Caco-2 (cell line): ENCODE data around the gene FAM186B. TPM values are rescaled to one million over a fixed set of nuclear protein-coding genes. Genes with fewer than 3 reads are reported as not detected.
A peak's percentile ranks its signal among the peaks of the same experiment; 100 is the strongest.
"Not testable (repeated sequence)": the region's sequence is repeated elsewhere in the genome, so short reads cannot be mapped to it uniquely, and the experiment has no call there.

Experiments
- Bru-seq: library from RNA; stranded (reverse); fragments of 400-500 nt; gene quantifications from one replicate; lab custom pipeline; 2021; lab: Mats Ljungman, UMichigan
- BruChase-seq, 2 experiments: library from RNA; stranded (reverse); fragments of 400-500 nt; gene quantifications; one replicate each; lab custom pipeline; 2021; lab: Mats Ljungman, UMichigan
- BruUV-seq: library from RNA; stranded (reverse); fragments of 400-500 nt; replicated peaks from 2 replicates; lab custom pipeline; 2021; lab: Mats Ljungman, UMichigan
- CTCF ChIA-PET: fragments of 300-600 bp; sonication (Branson Sonifier 250); formaldehyde crosslinking; loops from one replicate; lab custom pipeline; 2022; ENCODE audit warnings: antibody characterized with exemption; lab: Charles Lee
- POLR2A ChIA-PET: fragments of 300-600 bp; sonication (Branson Sonifier 250); formaldehyde crosslinking; loops from one replicate; lab custom pipeline; 2022; ENCODE audit warnings: antibody characterized with exemption; lab: Charles Lee
- DNase-seq, 2 experiments: peaks; one replicate each; pipeline versions ENCODE4 v3.0.0 to v3.0.0-alpha.2; 2020 to 2022
- H3K27me3 ChIP-seq: replicated peaks from 2 replicates; pipeline ENCODE4 v1.6.0; 2011; ENCODE audit warnings: low read length; ENCODE audit not compliant: control insufficient read depth, insufficient read depth
- H3K36me3 ChIP-seq: 2 replicates; pipeline ENCODE4 v1.5.1; 2011; ENCODE audit warnings: low read length; ENCODE audit not compliant: control insufficient read depth, insufficient read depth
- H3K4me1 ChIP-seq: fragments of 250-450 bp; sonication (Bioruptor Pico); 2 replicates; pipeline ENCODE4 v1.5.1; 2020; ENCODE audit warnings: mild to moderate bottlenecking
- H3K4me3 ChIP-seq: 2 replicates; pipeline ENCODE4 v1.5.1; 2011; ENCODE audit warnings: low read depth, mild to moderate bottlenecking, control low read depth, low read length
- H3K9me3 ChIP-seq: fragments of 250-450 bp; sonication (Bioruptor Pico); 2 replicates; pipeline ENCODE4 v1.5.1; 2020; ENCODE audit warnings: mild to moderate bottlenecking, moderate library complexity
- H3K27ac Mint-ChIP-seq: one replicate; pipeline ENCODE4 v1.8.0; 2022; ENCODE audit warnings: mixed read lengths; ENCODE audit not compliant: unreplicated experiment
- H3K27me3 Mint-ChIP-seq: one replicate; pipeline ENCODE4 v1.8.0; 2022; ENCODE audit warnings: mixed read lengths; ENCODE audit not compliant: insufficient read depth, unreplicated experiment
- H3K36me3 Mint-ChIP-seq: one replicate; pipeline ENCODE4 v1.8.0; 2022; ENCODE audit warnings: mild to moderate bottlenecking, mixed read lengths; ENCODE audit not compliant: insufficient read depth, unreplicated experiment
- H3K4me1 Mint-ChIP-seq: one replicate; pipeline ENCODE4 v1.8.0; 2022; ENCODE audit warnings: low read depth, mixed read lengths; ENCODE audit not compliant: unreplicated experiment
- H3K4me3 Mint-ChIP-seq: one replicate; pipeline ENCODE4 v1.8.0; 2022; ENCODE audit warnings: mild to moderate bottlenecking, moderate library complexity, mixed read lengths; ENCODE audit not compliant: unreplicated experiment
- H3K9me3 Mint-ChIP-seq: one replicate; pipeline ENCODE4 v1.8.0; 2022; ENCODE audit warnings: mixed read lengths; ENCODE audit not compliant: unreplicated experiment
- CTCF ChIP-seq, 2 experiments: fragments of 200-600 bp in 1 of 2; IDR thresholded peaks; 1 replicate in 1 of 2; 2 replicates in 1 of 2; pipeline versions ENCODE4 v1.5.1 to v1.8.0; 2011 to 2022; ENCODE audit warnings: antibody characterized with exemption in 1 of 2, control low read depth in 1 of 2, inconsistent platforms in 1 of 2, low read depth in 1 of 2, low read length in 1 of 2, mild to moderate bottlenecking in 1 of 2, moderate library complexity in 1 of 2; ENCODE audit not compliant: insufficient read depth in 1 of 2, severe bottlenecking in 1 of 2, unreplicated experiment in 1 of 2
- intact Hi-C: fragments of 100-400 bp; cut with micrococcal nuclease; formaldehyde crosslinking; loops from one replicate; pipeline ENCODE4 v1.10.0; 2022; ENCODE audit not compliant: unreplicated experiment
- long read RNA-seq: library from polyadenylated mRNA; stranded (forward); transcript quantifications from one replicate; pipeline ENCODE4 v2.0.0, GENCODE V29; 2022
- total RNA-seq: library from RNA; stranded (reverse); gene quantifications from 2 replicates; pipeline ENCODE4 v1.2.3, GENCODE V29; 2022

Gene FAM186B
- total RNA-seq (1.4 and 2.2 TPM in 2 replicates), Bru-seq, nascent RNA (percentile 39 among the genes with signal in this experiment), BruChase-seq, experiment 1, labeled RNA remaining after a 2-hour chase (percentile 50 among the genes with signal in this experiment), BruChase-seq, experiment 2, labeled RNA remaining after a 6-hour chase (percentile 46 among the genes with signal in this experiment)
- long read RNA-seq, partial matches to known transcripts: 0 of 1 reads
- long read RNA-seq, other reads (novel, unspliced or antisense): 0 of 1 reads

GRCh38 chr12:49605539-49605938 lies at the start of gene FAM186B:
FAM186B (minus strand) TSS chr12:49605639; CDS start chr12:49605477, 162 bp downstream.
- H3K9me3 ChIP-seq: peaks cover 11% of the 10 kb centered on the region
- DNase-seq, H3K36me3 ChIP-seq, H3K27me3 ChIP-seq, H3K4me3 ChIP-seq, H3K27ac Mint-ChIP-seq, BruUV-seq, H3K4me1 Mint-ChIP-seq, H3K4me3 Mint-ChIP-seq, intact Hi-C loops, POLR2A ChIA-PET, H3K9me3 Mint-ChIP-seq, H3K27me3 Mint-ChIP-seq: not testable (repeated sequence)
- 0 out of 2 replicates have a peak, but pooled peaks cover 10% of the 10 kb centered on the region for H3K4me1 ChIP-seq
- CTCF ChIA-PET: interaction anchor here (0.6 to 0.7 kb wide), 5 partner anchors 17 to 172 kb away, joined by 3 to 4 read pairs (median 4); partner anchors contain the start of gene TMBIM6
- H3K36me3 Mint-ChIP-seq: peaks cover 21% of the 10 kb centered on the region

GRCh38 chr12:49654715-49655114 lies 49.3 kb upstream of the FAM186B start:
- no peak overlapping the region for H3K4me3 Mint-ChIP-seq
- TF ChIP-seq CTCF (IDR thresholded peaks at IDR 0.05; ENCODE audit: insufficient read depth in 1 of 2, low read depth in 1 of 2, low read length in 1 of 2, severe bottlenecking in 1 of 2, unreplicated experiment in 1 of 2): no peak
- no peaks in the 10 kb centered on the region for H3K9me3 Mint-ChIP-seq
- ChIA-PET CTCF (no interaction called here), POLR2A (no interaction called here)
- no peak for DNase-seq
- no peaks in the 10 kb centered on the region for H3K27me3 Mint-ChIP-seq
- H3K4me1 Mint-ChIP-seq: no peaks in the 10 kb centered on the region
- Histone ChIP-seq H3K27me3 (no peaks in the 10 kb centered on the region), H3K4me3 (no peak overlapping the region), H3K4me1 (peaks cover 1% of the 10 kb centered on the region; the same call in 1 of the 2 replicates), H3K36me3 (no peaks in the 10 kb centered on the region), H3K9me3 (no peaks in the 10 kb centered on the region)
- H3K27ac Mint-ChIP-seq: no peak overlapping the region
- intact Hi-C loops: no loop called here
- no TSS peak for BruUV-seq
- no peaks in the 10 kb centered on the region for H3K36me3 Mint-ChIP-seq

- Mint-ChIP-seq H3K9me3 (no peaks in the 10 kb centered on the region), H3K27ac (no peak overlapping the region), H3K4me1 (peaks cover 7% of the 10 kb centered on the region), H3K27me3 (no peaks in the 10 kb centered on the region), H3K36me3 (peaks cover 5% of the 10 kb centered on the region), H3K4me3 (no peak overlapping the region)
- no TSS peak for BruUV-seq
- no peak for TF ChIP-seq CTCF (IDR thresholded peaks at IDR 0.05; ENCODE audit: insufficient read depth in 1 of 2, low read depth in 1 of 2, low read length in 1 of 2, severe bottlenecking in 1 of 2, unreplicated experiment in 1 of 2)
- ChIA-PET CTCF (interaction anchor here (1.1 kb wide), 1 partner anchor 55 kb away, joined by 3 read pairs; no protein-coding TSS in a partner anchor), POLR2A (no interaction called here)
- intact Hi-C loops: no loop called here
- Histone ChIP-seq H3K9me3 (no peaks in the 10 kb centered on the region), H3K27me3 (no peaks in the 10 kb centered on the region), H3K4me1 (peaks cover 16% of the 10 kb centered on the region; the same call in 1 of the 2 replicates), H3K4me3 (no peak overlapping the region), H3K36me3 (no peaks in the 10 kb centered on the region)
- DNase-seq: no peak
Measured at GRCh38 chr12:49652921-49653520, 47.6 kb upstream of the FAM186B start.
